Cardiac muscle cell (in vitro differentiated cells and primary cell): ENCODE measurements around the gene PRKAG2. TPM values are rescaled to one million over a fixed set of nuclear protein-coding genes. Genes with fewer than 3 reads are reported as not detected.

Source experiments
- DNase-seq, 2 donors: peaks; one replicate each; pipeline versions ENCODE4 v3.0.0 to v3.0.0-alpha.2; 2010 to 2017; ENCODE audit warnings: low read depth in 1 of 2, low spot score in 1 of 2
- H3K27ac ChIP-seq: fragments of 200-600 bp; sonication (generic); 2 replicates; pipeline ENCODE4 v1.5.1; 2016
- H3K27me3 ChIP-seq: fragments of 200-600 bp; sonication (generic); 2 replicates; pipeline ENCODE4 v1.6.0; 2016; ENCODE audit warnings: control low read depth
- H3K36me3 ChIP-seq: fragments of 200-600 bp; sonication (generic); 2 replicates; pipeline ENCODE4 v1.5.1; 2016; ENCODE audit warnings: control low read depth
- H3K4me1 ChIP-seq: fragments of 200-600 bp; sonication (generic); 2 replicates; pipeline ENCODE4 v1.8.1; 2017; ENCODE audit warnings: low read depth, mild to moderate bottlenecking, mixed run types
- H3K4me3 ChIP-seq: fragments of 200-600 bp; sonication (generic); 2 replicates; pipeline ENCODE4 v1.5.1; 2016; ENCODE audit warnings: mild to moderate bottlenecking
- H3K9me3 ChIP-seq: fragments of 200-600 bp; sonication (generic); 2 replicates; pipeline ENCODE4 v1.5.1; 2017; ENCODE audit warnings: low read depth, mild to moderate bottlenecking, control low read depth
- polyA plus RNA-seq: library from polyadenylated mRNA; unstranded; fragments of >200 nt; fragmentation: Nextera tagmentation; extraction: Ambion mirVana; gene quantifications from 2 replicates; pipeline ENCODE4 v1.2.1, GENCODE V29; 2016
- total RNA-seq: library from RNA; depleted of rRNA; stranded (reverse); fragments of >200 nt; gene quantifications from 2 replicates; pipeline ENCODE4 v1.2.3, GENCODE V29; 2016
- TF ChIP-seq, protein P1 (sequence below): IDR thresholded peaks from 2 replicates; pipeline ENCODE4 v1.5.1; 2012; ENCODE audit warnings: low read depth, mild to moderate bottlenecking, low read length

Gene PRKAG2
- total and polyA plus RNA-seq, 2 experiments from 2014 or later, result 43.4 to 85.3 TPM

- Histone ChIP-seq H3K27me3 (peaks cover 12% of the 10 kb centered on the region), H3K27ac (no peak overlapping the region), H3K4me1 (no peaks in the 10 kb centered on the region), H3K9me3 (no peaks in the 10 kb centered on the region), H3K36me3 (no peaks in the 10 kb centered on the region), H3K4me3 (no peak overlapping the region)
- TF ChIP-seq, protein P1, sequence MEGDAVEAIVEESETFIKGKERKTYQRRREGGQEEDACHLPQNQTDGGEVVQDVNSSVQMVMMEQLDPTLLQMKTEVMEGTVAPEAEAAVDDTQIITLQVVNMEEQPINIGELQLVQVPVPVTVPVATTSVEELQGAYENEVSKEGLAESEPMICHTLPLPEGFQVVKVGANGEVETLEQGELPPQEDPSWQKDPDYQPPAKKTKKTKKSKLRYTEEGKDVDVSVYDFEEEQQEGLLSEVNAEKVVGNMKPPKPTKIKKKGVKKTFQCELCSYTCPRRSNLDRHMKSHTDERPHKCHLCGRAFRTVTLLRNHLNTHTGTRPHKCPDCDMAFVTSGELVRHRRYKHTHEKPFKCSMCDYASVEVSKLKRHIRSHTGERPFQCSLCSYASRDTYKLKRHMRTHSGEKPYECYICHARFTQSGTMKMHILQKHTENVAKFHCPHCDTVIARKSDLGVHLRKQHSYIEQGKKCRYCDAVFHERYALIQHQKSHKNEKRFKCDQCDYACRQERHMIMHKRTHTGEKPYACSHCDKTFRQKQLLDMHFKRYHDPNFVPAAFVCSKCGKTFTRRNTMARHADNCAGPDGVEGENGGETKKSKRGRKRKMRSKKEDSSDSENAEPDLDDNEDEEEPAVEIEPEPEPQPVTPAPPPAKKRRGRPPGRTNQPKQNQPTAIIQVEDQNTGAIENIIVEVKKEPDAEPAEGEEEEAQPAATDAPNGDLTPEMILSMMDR, result no peak
- no peak for DNase-seq
Measured at GRCh38 chr7:151891753-151892152, 14.8 kb upstream of the PRKAG2 start.

DNA sequence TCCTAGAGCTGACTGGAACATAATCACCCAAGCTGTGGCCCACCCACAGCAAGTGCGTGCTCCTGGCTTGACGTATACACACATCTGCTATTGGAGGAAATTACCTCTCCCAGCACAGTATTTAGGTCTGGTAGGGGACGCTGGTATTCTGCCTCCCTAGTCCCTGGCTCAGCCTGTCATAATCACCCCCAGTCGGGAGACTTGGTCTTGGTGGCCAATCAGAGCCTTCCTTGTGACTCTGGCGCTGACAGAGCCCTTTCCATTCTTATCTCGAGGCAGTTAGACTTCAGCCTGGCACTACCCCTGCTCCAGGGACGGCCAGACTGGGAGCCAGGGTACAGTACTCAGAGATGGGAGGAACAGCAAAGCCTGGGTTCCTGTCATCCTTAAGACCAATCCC, 14.3 kb upstream of the PRKAG2 start:
- no peaks in the 10 kb centered on the region for H3K9me3 ChIP-seq
- TF ChIP-seq, protein P1, result no peak
- H3K4me3 ChIP-seq, result no peak overlapping the region
- no peaks in the 10 kb centered on the region for H3K4me1 ChIP-seq
- peaks cover 13% of the 10 kb centered on the region for H3K27me3 ChIP-seq
- H3K36me3 ChIP-seq, result no peaks in the 10 kb centered on the region
- no peak overlapping the region for H3K27ac ChIP-seq
- DNase-seq, result no peak

GRCh38 chr7:151890355-151891004, 13.6 kb upstream of the PRKAG2 start:
- no peaks in the 10 kb centered on the region for H3K9me3 ChIP-seq
- no peaks in the 10 kb centered on the region for H3K4me1 ChIP-seq
- TF ChIP-seq, protein P1, result no peak
- H3K27me3 ChIP-seq, result peaks cover 20% of the 10 kb centered on the region
- H3K36me3 ChIP-seq, result no peaks in the 10 kb centered on the region
- H3K27ac ChIP-seq, result no peak overlapping the region
- DNase-seq, result no peak
- no peak overlapping the region for H3K4me3 ChIP-seq

DNA sequence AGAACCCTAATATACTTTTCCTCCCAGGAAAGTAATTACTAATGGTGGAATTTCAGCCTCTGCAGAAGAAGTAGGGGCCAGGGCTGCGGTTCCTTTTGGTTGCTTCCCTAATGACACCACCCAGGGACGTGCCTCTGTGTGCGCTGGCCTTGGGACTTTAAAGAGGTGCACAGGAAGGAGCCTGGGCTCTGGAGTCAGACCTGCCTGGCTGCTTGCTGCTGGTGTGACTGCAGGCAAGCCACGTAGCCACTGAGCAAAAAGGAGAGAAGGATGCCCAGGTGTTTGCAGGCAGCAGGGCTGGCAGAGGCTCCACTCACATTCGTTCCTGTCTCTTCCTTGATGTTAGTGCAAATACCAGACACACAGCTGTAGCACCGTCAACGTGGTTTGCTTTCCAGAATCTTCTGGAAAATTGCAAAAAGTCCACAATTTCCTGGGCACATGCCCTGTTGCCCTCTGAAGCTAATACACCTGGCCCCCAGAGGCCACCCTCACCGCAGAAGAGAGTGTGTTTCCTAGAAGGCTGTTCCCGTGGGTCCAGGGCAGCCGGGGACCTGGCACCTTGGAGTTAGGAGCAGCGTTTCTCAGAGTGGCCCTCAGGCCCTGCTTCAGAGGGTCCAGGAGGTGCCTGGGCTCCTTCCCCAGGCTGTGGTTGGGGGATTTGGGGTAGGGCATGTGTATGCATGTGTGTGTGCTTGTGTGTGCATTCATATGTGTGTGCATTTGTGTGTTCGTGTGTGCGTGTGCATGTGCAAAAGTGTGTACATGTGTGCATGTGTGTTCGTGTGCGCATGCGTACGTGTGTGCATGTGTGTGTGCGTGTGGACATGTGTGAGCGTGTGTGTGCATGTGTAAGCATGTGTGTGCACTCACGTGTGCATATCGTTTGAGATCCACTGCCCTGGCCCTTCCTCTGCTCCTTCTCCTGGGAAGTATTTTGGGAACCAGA, 12.8 kb upstream of the PRKAG2 start:
- Histone ChIP-seq H3K27me3 (peaks cover 28% of the 10 kb centered on the region), H3K4me1 (no peaks in the 10 kb centered on the region), H3K4me3 (no peak overlapping the region), H3K27ac (no peak overlapping the region), H3K36me3 (no peaks in the 10 kb centered on the region), H3K9me3 (no peaks in the 10 kb centered on the region)
- DNase-seq, result no peak
- TF ChIP-seq, protein P1, result no peak

DNA sequence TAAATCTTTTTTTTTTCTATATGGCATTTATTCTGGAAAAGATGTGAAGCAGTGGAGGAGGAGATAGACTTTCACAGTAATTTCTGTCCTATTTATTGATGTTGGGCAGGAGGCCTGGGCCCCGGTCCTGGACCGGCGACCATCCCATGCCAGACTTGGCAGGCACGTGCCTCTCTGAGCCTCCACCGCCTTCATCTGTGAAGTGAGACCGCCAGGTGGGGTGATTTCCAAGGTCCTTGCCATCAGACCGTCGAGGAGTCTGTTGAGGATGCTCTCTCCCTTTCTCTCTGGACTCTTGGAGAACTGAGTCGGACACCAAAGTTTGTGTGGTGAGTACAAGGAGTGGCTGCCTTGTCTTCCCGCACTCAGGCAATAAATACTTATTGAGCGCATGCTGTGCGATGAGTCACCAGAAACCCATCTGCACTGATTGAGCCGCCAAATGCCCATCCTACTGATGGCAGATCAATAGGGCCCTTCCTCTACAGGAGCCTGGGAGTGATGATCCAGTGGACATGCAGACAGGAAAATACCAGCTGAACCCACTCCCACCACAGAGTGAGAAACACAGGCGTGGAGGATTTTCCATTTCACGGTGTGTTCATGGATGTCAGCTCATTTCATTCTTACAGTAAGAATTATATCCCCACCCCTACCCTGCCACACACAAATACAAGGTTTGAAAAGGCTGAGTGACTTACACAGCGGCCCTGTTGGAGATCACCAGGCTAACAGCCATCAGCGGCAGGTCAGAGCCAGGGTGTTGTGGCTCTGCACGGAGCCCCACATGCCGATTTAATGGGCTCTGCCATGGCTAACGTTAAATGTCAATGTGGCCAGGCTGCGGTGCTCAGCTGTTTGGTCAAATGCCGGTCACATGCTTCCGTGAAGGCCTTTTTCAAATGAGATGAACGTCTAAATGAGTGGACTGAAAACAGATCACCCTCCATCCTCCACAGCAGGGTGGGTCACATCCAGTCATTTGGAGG, 11.5 kb upstream of the PRKAG2 start:
- no peaks in the 10 kb centered on the region for H3K36me3 ChIP-seq
- no peaks in the 10 kb centered on the region for H3K4me1 ChIP-seq
- H3K27me3 ChIP-seq, result peaks cover 40% of the 10 kb centered on the region
- TF ChIP-seq, protein P1, result no peak
- no peak for DNase-seq
- H3K4me3 ChIP-seq, result no peak overlapping the region
- H3K9me3 ChIP-seq, result no peaks in the 10 kb centered on the region
- H3K27ac ChIP-seq, result no peak overlapping the region
